ENCODE measurements around the gene ASIC3.
"Not testable (repeated sequence)": the region's sequence is repeated elsewhere in the genome, so short reads cannot be mapped to it uniquely, and the experiment has no call there.

Gene ASIC3

GRCh38 chr7:151034312-151035025, 13.9 kb upstream of the ASIC3 start:
- DNase-seq, result no peak

- DNase-seq, result no peak
Observed at GRCh38 chr7:151035026-151035717, 13.2 kb upstream of the ASIC3 start.

- DNase-seq, result no peak
Observed at GRCh38 chr7:151035902-151036301, 12.4 kb upstream of the ASIC3 start.

GRCh38 chr7:151038951-151039849, 9.1 kb upstream of the ASIC3 start:
- peak; percentile 62 for DNase-seq

GRCh38 chr7:151039850-151040548, 8.3 kb upstream of the ASIC3 start:
- no peak for DNase-seq

- no peak for DNase-seq
Observed at GRCh38 chr7:151040616-151041375, 7.5 kb upstream of the ASIC3 start.

- DNase-seq, result not testable (repeated sequence)
Observed at GRCh38 chr7:151043449-151043848, 4.9 kb upstream of the ASIC3 start.

- no peak for DNase-seq
Observed at GRCh38 chr7:151043959-151044358, 4.4 kb upstream of the ASIC3 start.

- no peak for DNase-seq
Observed at GRCh38 chr7:151045262-151045661, 3.1 kb upstream of the ASIC3 start.

- DNase-seq, result no peak
Observed at GRCh38 chr7:151045967-151046366, 2.4 kb upstream of the ASIC3 start.

GRCh38 chr7:151046603-151047573, 1.4 kb upstream of the ASIC3 start:
- DNase-seq, result no peak

GRCh38 chr7:151048911-151049463, 656 bp downstream of the ASIC3 start:
- DNase-seq, result no peak

GRCh38 chr7:151051108-151051507, 2.8 kb downstream of the ASIC3 start:
- no peak for DNase-seq

GRCh38 chr7:151053096-151053495, 4.8 kb downstream of the ASIC3 start:
- no peak for DNase-seq

GRCh38 chr7:151053751-151054150, 5.4 kb downstream of the ASIC3 start:
- no peak for DNase-seq

- no peak for DNase-seq
Observed at GRCh38 chr7:151056283-151056665, 7.9 kb downstream of the ASIC3 start.

- DNase-seq, result no peak
Observed at GRCh38 chr7:151056666-151057505, 8.6 kb downstream of the ASIC3 start.

GRCh38 chr7:151057506-151057988, 9.2 kb downstream of the ASIC3 start, which contains the start of gene CDK5:
Gene CDK5 (minus strand): TSS chr7:151057897. CDS start chr7:151057848, 49 bp downstream.
- no peak for DNase-seq

Measured in NK-92 treated with Interleukin-12 subunit alpha and Interleukin-12 subunit beta, amount 100 ng/mL, for 24 hours (cell line).